Thoracic aorta endothelial cell (primary cell): ENCODE measurements around the gene HNF1A. TPM values are rescaled to one million over a fixed set of nuclear protein-coding genes. Genes with fewer than 3 reads are reported as not detected.

Experiments used
- total RNA-seq: library from RNA; depleted of rRNA; stranded (reverse); fragments of >200 nt; gene quantifications from 2 replicates; pipeline ENCODE4 v1.2.3, GENCODE V29; 2012

HNF1A gene
- total RNA-seq, result not detected in 2 replicates

GRCh38 chr12:120978296-120979219, at the start of gene HNF1A:
HNF1A (plus strand) TSS chr12:120978543; CDS start chr12:120978769, 226 bp downstream.

GRCh38 chr12:121015825-121016766, 37.8 kb downstream of the HNF1A start, which contains the start of gene C12orf43:
C12orf43 (minus strand) TSS chr12:121016487; CDS start chr12:121016474, 13 bp downstream.

GRCh38 chr12:121038861-121039668, 60.7 kb downstream of the HNF1A start, which contains the start of gene OASL:
OASL (minus strand) TSS chr12:121039246; CDS start chr12:121038971, 275 bp downstream.

Other genes starting within 250 kb of the HNF1A start
- gene SPPL3, start 74.2 kb upstream of the HNF1A start, total RNA-seq, result 13.0 and 15.1 TPM in 2 replicates
- 18.9 and 22.3 TPM in 2 replicates for gene C12orf43, start 37.9 kb downstream of the HNF1A start, total RNA-seq
- gene OASL, start 60.7 kb downstream of the HNF1A start, total RNA-seq, result under 0.01 and 0.29 TPM in 2 replicates
- 3.2 and 3.6 TPM in 2 replicates for gene P2RX7, start 154.3 kb downstream of the HNF1A start, total RNA-seq
- 31.6 and 38.7 TPM in 2 replicates for gene P2RX4, start 231.6 kb downstream of the HNF1A start, total RNA-seq